ENCODE measurements around the gene C16orf46.
"Not testable (repeated sequence)": the region's sequence is repeated elsewhere in the genome, so short reads cannot be mapped to it uniquely, and the experiment has no call there.

The C16orf46 gene

GRCh38 chr16:81077076-81077940, at the start of gene C16orf46:
Gene C16orf46 (minus strand): TSS chr16:81077238. CDS start chr16:81063955, 13,283 bp downstream.
- no peak for TF ChIP-seq CTCF (IDR thresholded peaks at IDR 0.05; ENCODE audit: low read depth, low read length, missing control alignments)
- peak within 1 kb of the TSS; percentile 71 for H3K4me3 ChIP-seq (ENCODE audit: low read depth, low read length)
- DNase-seq (ENCODE audit: low read depth): peak; percentile 83

- no peak for DNase-seq (ENCODE audit: low read depth)
Measured at GRCh38 chr16:81123092-81123852, 46.2 kb upstream of the C16orf46 start.

GRCh38 chr16:81121474-81121990, 44.5 kb upstream of the C16orf46 start:
- no peak for TF ChIP-seq CTCF (IDR thresholded peaks at IDR 0.05; ENCODE audit: low read depth, low read length, missing control alignments)
- no peak for DNase-seq (ENCODE audit: low read depth)
- H3K4me3 ChIP-seq (ENCODE audit: low read depth, low read length): no peak overlapping the region

More at GRCh38 chr16:81123092-81123852, 46.2 kb upstream of the C16orf46 start:
- no peak for TF ChIP-seq CTCF (IDR thresholded peaks at IDR 0.05; ENCODE audit: low read depth, low read length, missing control alignments)
- no peak overlapping the region for H3K4me3 ChIP-seq (ENCODE audit: low read depth, low read length)

- no peak for TF ChIP-seq CTCF (IDR thresholded peaks at IDR 0.05; ENCODE audit: low read depth, low read length, missing control alignments)
- H3K4me3 ChIP-seq (ENCODE audit: low read depth, low read length): no peak overlapping the region
- no peak for DNase-seq (ENCODE audit: low read depth)
Measured at GRCh38 chr16:81117436-81117835, 40.4 kb upstream of the C16orf46 start.

- no peak for TF ChIP-seq CTCF (IDR thresholded peaks at IDR 0.05; ENCODE audit: low read depth, low read length, missing control alignments)
- no peak overlapping the region for H3K4me3 ChIP-seq (ENCODE audit: low read depth, low read length)
- no peak for DNase-seq (ENCODE audit: low read depth)
Measured at GRCh38 chr16:81116285-81116684, 39.2 kb upstream of the C16orf46 start.

- H3K4me3 ChIP-seq (ENCODE audit: low read depth, low read length): no peak overlapping the region
- TF ChIP-seq CTCF (IDR thresholded peaks at IDR 0.05; ENCODE audit: low read depth, low read length, missing control alignments): no peak
- no peak for DNase-seq (ENCODE audit: low read depth)
Measured at GRCh38 chr16:81112453-81112852, 35.4 kb upstream of the C16orf46 start.

GRCh38 chr16:81109274-81109673, 32.2 kb upstream of the C16orf46 start:
- not testable (repeated sequence) for H3K4me3 ChIP-seq (ENCODE audit: low read depth, low read length); DNase-seq (ENCODE audit: low read depth)
